ENCODE measurements around the gene CALM1.

- no peak for TF ChIP-seq CTCF (IDR thresholded peaks at IDR 0.05)
- TF ChIP-seq POLR2A (IDR thresholded peaks at IDR 0.05): no peak
Observed at GRCh38 chr14:90403065-90403464, 6.2 kb downstream of the CALM1 start.
